ENCODE measurements around the gene UGT1A5.

- no peak for TF ChIP-seq EZH2 (IDR thresholded peaks at IDR 0.05)
- no peak for TF ChIP-seq POLR2A (IDR thresholded peaks at IDR 0.05; ENCODE audit: borderline replicate concordance, extremely low read depth, insufficient read depth, insufficient read length)
- no peak for TF ChIP-seq EZH2phosphoT487 (IDR thresholded peaks at IDR 0.05; ENCODE audit: borderline replicate concordance)
- TF ChIP-seq CTCF (IDR thresholded peaks at IDR 0.05 in 2 of 3, conservative IDR thresholded peaks at IDR 0.05 in 1 of 3; ENCODE audit: borderline replicate concordance in 1 of 3, insufficient read depth in 1 of 3, low read depth in 2 of 3, low read length in 2 of 3) = no peak
- TF ChIP-seq JUND (IDR thresholded peaks at IDR 0.05) = no peak
- TF ChIP-seq EGR1 (IDR thresholded peaks at IDR 0.05; ENCODE audit: low read depth) = no peak
- no peak for TF ChIP-seq REST (IDR thresholded peaks at IDR 0.05; ENCODE audit: low read depth)
- no peak for TF ChIP-seq ZFX (IDR thresholded peaks at IDR 0.05)
- no peak for TF ChIP-seq SP1 (IDR thresholded peaks at IDR 0.05; ENCODE audit: low read depth)
- no peak for TF ChIP-seq POLR2AphosphoS5 (IDR thresholded peaks at IDR 0.05; ENCODE audit: low read depth, low read length)
- TF ChIP-seq RAD21 (IDR thresholded peaks at IDR 0.05; ENCODE audit: low read depth) = no peak
- no peak for TF ChIP-seq CEBPB (IDR thresholded peaks at IDR 0.05; ENCODE audit: low read depth)
Observed at GRCh38 chr2:233708942-233709341, 3.8 kb upstream of the UGT1A5 start.

Data from HCT116 (cell line).